Gastrocnemius medialis (tissue), 4 donors: ENCODE data around the gene TSPYL1.

Experiments
- POLR2A ChIP-seq, 2 donors: fragments of 450-650 bp; IDR thresholded peaks; one replicate each; pipeline ENCODE4 v1.6.1; 2017; ENCODE audit warnings: antibody characterized with exemption in 2 of 2, mild to moderate bottlenecking in 2 of 2, moderate library complexity in 2 of 2
- TF ChIP-seq, protein P1 (sequence below), 5 experiments: fragments of 450-650 bp in 3 of 5; fragments of 200-600 bp in 2 of 5; sonication (generic) in 2 of 5; IDR thresholded peaks in 4 of 5; conservative IDR thresholded peaks in 1 of 5; 1 replicate in 4 of 5; 2 replicates in 1 of 5; pipeline ENCODE4 v1.5.1; 2016 to 2019; ENCODE audit warnings: antibody characterized with exemption in 5 of 5, mild to moderate bottlenecking in 3 of 5, moderate library complexity in 3 of 5

DNA sequence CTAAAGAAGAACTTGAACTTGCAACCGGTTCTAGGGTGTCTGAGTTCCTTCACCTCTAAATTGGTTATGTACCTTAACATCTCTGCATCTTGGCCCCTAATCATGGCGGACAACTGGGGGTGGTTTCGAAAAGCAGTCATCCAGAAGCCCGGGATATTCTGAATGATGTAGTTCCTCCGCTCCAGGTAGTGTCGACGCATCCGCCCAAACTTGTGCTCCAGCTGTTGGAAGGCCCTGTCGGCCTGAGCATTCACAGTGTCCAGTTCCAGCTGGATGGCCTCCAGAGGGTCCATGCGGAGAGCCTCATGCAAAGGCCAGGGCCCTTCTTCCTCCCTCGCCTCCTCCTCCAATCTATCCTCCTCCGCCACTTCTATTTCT lies 887 bp downstream of the TSPYL1 start:
- TF ChIP-seq, protein P1, sequence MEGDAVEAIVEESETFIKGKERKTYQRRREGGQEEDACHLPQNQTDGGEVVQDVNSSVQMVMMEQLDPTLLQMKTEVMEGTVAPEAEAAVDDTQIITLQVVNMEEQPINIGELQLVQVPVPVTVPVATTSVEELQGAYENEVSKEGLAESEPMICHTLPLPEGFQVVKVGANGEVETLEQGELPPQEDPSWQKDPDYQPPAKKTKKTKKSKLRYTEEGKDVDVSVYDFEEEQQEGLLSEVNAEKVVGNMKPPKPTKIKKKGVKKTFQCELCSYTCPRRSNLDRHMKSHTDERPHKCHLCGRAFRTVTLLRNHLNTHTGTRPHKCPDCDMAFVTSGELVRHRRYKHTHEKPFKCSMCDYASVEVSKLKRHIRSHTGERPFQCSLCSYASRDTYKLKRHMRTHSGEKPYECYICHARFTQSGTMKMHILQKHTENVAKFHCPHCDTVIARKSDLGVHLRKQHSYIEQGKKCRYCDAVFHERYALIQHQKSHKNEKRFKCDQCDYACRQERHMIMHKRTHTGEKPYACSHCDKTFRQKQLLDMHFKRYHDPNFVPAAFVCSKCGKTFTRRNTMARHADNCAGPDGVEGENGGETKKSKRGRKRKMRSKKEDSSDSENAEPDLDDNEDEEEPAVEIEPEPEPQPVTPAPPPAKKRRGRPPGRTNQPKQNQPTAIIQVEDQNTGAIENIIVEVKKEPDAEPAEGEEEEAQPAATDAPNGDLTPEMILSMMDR (IDR thresholded peaks at IDR 0.05 in 4 of 5, conservative IDR thresholded peaks at IDR 0.05 in 1 of 5): no peak
- no peak for TF ChIP-seq POLR2A (IDR thresholded peaks at IDR 0.05)
